Progenitor cell of endocrine pancreas (in vitro differentiated cells): ENCODE measurements around the gene CNTNAP2. TPM values are rescaled to one million over a fixed set of nuclear protein-coding genes. Genes with fewer than 3 reads are reported as not detected.

Experiments used
- DNase-seq: peaks from one replicate; pipeline ENCODE4 v3.0.0; 2021; ENCODE audit warnings: low spot score; ENCODE audit not compliant: unreplicated experiment
- H3K27ac Mint-ChIP-seq: 2 replicates; pipeline ENCODE4 v1.8.0; 2021; ENCODE audit warnings: mild to moderate bottlenecking, moderate library complexity, mixed read lengths
- H3K27me3 Mint-ChIP-seq: 2 replicates; pipeline ENCODE4 v1.8.0; 2021; ENCODE audit warnings: mixed read lengths
- H3K36me3 Mint-ChIP-seq: 2 replicates; pipeline ENCODE4 v1.8.0; 2022; ENCODE audit warnings: mixed read lengths; ENCODE audit not compliant: insufficient read depth
- H3K4me1 Mint-ChIP-seq: 2 replicates; pipeline ENCODE4 v1.8.0; 2021; ENCODE audit warnings: low read depth, mixed read lengths
- H3K4me3 Mint-ChIP-seq: 2 replicates; pipeline ENCODE4 v1.8.0; 2021; ENCODE audit warnings: low read depth, mild to moderate bottlenecking, moderate library complexity, mixed read lengths
- H3K9me3 Mint-ChIP-seq: 2 replicates; pipeline ENCODE4 v1.8.0; 2021; ENCODE audit warnings: low read depth, mixed read lengths
- CTCF ChIP-seq: fragments of 200-600 bp; sonication (generic); IDR thresholded peaks from one replicate; pipeline ENCODE4 v1.5.0; 2021; ENCODE audit warnings: antibody characterized with exemption, mild to moderate bottlenecking; ENCODE audit not compliant: unreplicated experiment
- total RNA-seq: library from RNA; stranded (reverse); gene quantifications from 2 replicates; pipeline ENCODE4 v1.2.1, GENCODE V29; 2021

CNTNAP2 gene
- total RNA-seq, 1 donor from 2014 or later, result 6.5 TPM

- H3K4me3 Mint-ChIP-seq, result no peak overlapping the region
- no peak for TF ChIP-seq CTCF
- no peak overlapping the region for H3K27ac Mint-ChIP-seq
- H3K9me3 Mint-ChIP-seq, result no peaks in the 10 kb centered on the region
- no peaks in the 10 kb centered on the region for H3K27me3 Mint-ChIP-seq
- DNase-seq, result no peak
- H3K4me1 Mint-ChIP-seq, result no peaks in the 10 kb centered on the region
- H3K36me3 Mint-ChIP-seq, result no peaks in the 10 kb centered on the region
Measured at GRCh38 chr7:146375170-146375569, 258.6 kb downstream of the CNTNAP2 start.

- no peaks in the 10 kb centered on the region for H3K4me1 Mint-ChIP-seq
- no peak overlapping the region for H3K4me3 Mint-ChIP-seq
- no peak for DNase-seq
- no peak overlapping the region for H3K27ac Mint-ChIP-seq
- no peak for TF ChIP-seq CTCF
- no peaks in the 10 kb centered on the region for H3K36me3 Mint-ChIP-seq
- H3K27me3 Mint-ChIP-seq, result no peaks in the 10 kb centered on the region
- H3K9me3 Mint-ChIP-seq, result no peaks in the 10 kb centered on the region
Measured at GRCh38 chr7:146378196-146378595, 261.6 kb downstream of the CNTNAP2 start.

- no peak for DNase-seq
- H3K27ac Mint-ChIP-seq, result no peak overlapping the region
- no peaks in the 10 kb centered on the region for H3K36me3 Mint-ChIP-seq
- TF ChIP-seq CTCF, result no peak
- no peaks in the 10 kb centered on the region for H3K27me3 Mint-ChIP-seq
- H3K4me1 Mint-ChIP-seq, result no peaks in the 10 kb centered on the region
- no peak overlapping the region for H3K4me3 Mint-ChIP-seq
- H3K9me3 Mint-ChIP-seq, result no peaks in the 10 kb centered on the region
Measured at GRCh38 chr7:146387140-146387539, 270.5 kb downstream of the CNTNAP2 start.

GRCh38 chr7:146388928-146389327, 272.3 kb downstream of the CNTNAP2 start:
- Mint-ChIP-seq H3K4me3 (no peak overlapping the region), H3K36me3 (no peaks in the 10 kb centered on the region), H3K9me3 (no peaks in the 10 kb centered on the region), H3K27me3 (no peaks in the 10 kb centered on the region), H3K4me1 (no peaks in the 10 kb centered on the region), H3K27ac (no peak overlapping the region)
- no peak for TF ChIP-seq CTCF
- DNase-seq, result no peak

GRCh38 chr7:146393346-146393745, 276.7 kb downstream of the CNTNAP2 start:
- Mint-ChIP-seq H3K4me1 (no peaks in the 10 kb centered on the region), H3K9me3 (peaks cover 3% of the 10 kb centered on the region), H3K27me3 (no peaks in the 10 kb centered on the region), H3K36me3 (no peaks in the 10 kb centered on the region), H3K27ac (no peak overlapping the region), H3K4me3 (no peak overlapping the region)
- no peak for TF ChIP-seq CTCF
- DNase-seq, result no peak
